ENCODE measurements around the gene DEFB132. TPM values are rescaled to one million over a fixed set of nuclear protein-coding genes. Genes with fewer than 3 reads are reported as not detected.

Gene DEFB132
- total RNA-seq, 2 donors from 2014 or later: not detected

GRCh38 chr20:272718-273117 is 15.2 kb downstream of the DEFB132 start:
- ATAC-seq (ENCODE audit: insufficient number of reproducible peaks, low FRiP score, low read depth): no peak
- Histone ChIP-seq H3K36me3 (peaks cover 9% of the 10 kb centered on the region), H3K27me3 (replicated peaks; ENCODE audit: insufficient read depth) (no peaks in the 10 kb centered on the region), H3K4me3 (no peak overlapping the region), H3K4me1 (ENCODE audit: control insufficient read depth in 1 of 2, low read depth in 2 of 2) (no peaks in the 10 kb centered on the region), H3K9me3 (no peaks in the 10 kb centered on the region), H3K27ac (no peak overlapping the region)
- TF ChIP-seq, protein P1, sequence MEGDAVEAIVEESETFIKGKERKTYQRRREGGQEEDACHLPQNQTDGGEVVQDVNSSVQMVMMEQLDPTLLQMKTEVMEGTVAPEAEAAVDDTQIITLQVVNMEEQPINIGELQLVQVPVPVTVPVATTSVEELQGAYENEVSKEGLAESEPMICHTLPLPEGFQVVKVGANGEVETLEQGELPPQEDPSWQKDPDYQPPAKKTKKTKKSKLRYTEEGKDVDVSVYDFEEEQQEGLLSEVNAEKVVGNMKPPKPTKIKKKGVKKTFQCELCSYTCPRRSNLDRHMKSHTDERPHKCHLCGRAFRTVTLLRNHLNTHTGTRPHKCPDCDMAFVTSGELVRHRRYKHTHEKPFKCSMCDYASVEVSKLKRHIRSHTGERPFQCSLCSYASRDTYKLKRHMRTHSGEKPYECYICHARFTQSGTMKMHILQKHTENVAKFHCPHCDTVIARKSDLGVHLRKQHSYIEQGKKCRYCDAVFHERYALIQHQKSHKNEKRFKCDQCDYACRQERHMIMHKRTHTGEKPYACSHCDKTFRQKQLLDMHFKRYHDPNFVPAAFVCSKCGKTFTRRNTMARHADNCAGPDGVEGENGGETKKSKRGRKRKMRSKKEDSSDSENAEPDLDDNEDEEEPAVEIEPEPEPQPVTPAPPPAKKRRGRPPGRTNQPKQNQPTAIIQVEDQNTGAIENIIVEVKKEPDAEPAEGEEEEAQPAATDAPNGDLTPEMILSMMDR (IDR thresholded peaks at IDR 0.05): no peak
- no peak for DNase-seq (ENCODE audit: low spot score)

DNA sequence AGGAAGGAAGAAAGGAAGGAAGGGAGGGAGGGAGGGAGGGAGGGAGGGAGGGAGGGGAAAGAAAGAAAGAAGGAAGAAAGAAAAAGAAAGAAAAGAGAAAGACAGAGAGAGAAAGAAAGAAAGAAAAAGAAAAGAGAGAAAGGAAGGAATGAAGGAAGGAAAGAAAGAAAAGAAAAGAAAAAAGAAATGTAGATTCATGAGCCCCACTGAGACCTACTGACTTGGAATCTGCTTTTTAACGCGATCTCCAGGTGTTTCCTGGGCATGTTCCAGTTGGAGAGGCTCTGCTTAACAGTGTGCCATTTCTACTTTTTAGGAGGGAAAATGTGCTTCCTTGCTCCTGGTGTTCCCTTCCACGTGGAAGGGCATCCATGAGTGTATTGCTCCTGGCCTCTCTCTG is 16.4 kb downstream of the DEFB132 start:
- TF ChIP-seq, protein P1 (IDR thresholded peaks at IDR 0.05): no peak
- no peaks in the 10 kb centered on the region for H3K9me3 ChIP-seq
- H3K36me3 ChIP-seq: peaks cover 9% of the 10 kb centered on the region
- no peaks in the 10 kb centered on the region for H3K4me1 ChIP-seq (ENCODE audit: control insufficient read depth in 1 of 2, low read depth in 2 of 2)
- H3K4me3 ChIP-seq: no peak overlapping the region
- H3K27ac ChIP-seq: no peak overlapping the region
- no peak for DNase-seq (ENCODE audit: low spot score)
- ATAC-seq (ENCODE audit: insufficient number of reproducible peaks, low FRiP score, low read depth): no peak
- no peaks in the 10 kb centered on the region for H3K27me3 ChIP-seq (replicated peaks; ENCODE audit: insufficient read depth)

- H3K27me3 ChIP-seq (replicated peaks; ENCODE audit: insufficient read depth): no peaks in the 10 kb centered on the region
- no peak for ATAC-seq (ENCODE audit: insufficient number of reproducible peaks, low FRiP score, low read depth)
- H3K9me3 ChIP-seq: no peaks in the 10 kb centered on the region
- no peak overlapping the region for H3K27ac ChIP-seq
- no peaks in the 10 kb centered on the region for H3K4me1 ChIP-seq (ENCODE audit: control insufficient read depth in 1 of 2, low read depth in 2 of 2)
- peaks cover 9% of the 10 kb centered on the region for H3K36me3 ChIP-seq
- no peak overlapping the region for H3K4me3 ChIP-seq
- TF ChIP-seq, protein P1 (IDR thresholded peaks at IDR 0.05): no peak
- no peak for DNase-seq (ENCODE audit: low spot score)
Observed at GRCh38 chr20:275791-276190, 18.3 kb downstream of the DEFB132 start.

DNA sequence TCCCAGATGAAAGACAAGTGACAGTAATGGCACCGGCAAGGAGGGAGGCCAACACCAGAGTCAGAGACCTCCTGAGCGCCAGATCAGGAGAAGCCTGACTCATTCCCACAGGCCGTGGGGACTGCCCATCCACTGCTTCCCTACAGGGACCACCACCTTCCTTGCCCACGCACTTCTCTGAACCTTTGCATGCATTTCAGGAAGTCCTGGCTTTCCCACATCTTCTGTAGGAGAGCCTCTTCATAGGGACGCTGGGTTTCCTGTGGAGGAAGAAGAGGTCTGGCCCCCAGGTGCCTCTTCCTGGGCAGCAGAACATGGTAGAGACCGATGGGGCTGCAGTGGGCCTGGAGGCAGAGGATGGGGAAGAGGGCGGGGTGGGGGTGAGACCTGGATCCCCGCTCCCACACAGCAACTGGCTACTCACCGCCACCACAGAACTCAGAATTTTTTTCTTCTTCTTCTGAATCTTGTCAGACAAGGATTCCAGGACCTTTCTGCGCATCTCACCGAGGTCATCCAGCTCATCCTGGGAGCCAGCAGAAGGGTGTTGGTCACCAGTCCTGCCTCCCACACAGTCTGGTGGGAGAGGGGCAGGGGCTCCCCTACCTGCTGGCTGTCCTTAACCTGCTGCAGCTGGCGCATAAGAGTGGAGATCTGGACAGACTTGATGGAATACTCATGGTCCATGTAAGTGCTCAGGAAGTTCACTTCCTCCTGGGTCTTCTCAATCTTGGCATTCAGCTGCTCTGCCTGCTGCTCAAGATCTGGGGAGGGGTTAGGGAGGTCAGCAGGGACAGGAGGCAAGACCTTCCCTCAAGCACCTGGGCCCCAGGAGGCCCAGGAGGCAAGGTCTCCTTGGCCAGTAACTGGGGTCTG is 19.3 kb downstream of the DEFB132 start:
- TF ChIP-seq, protein P1 (IDR thresholded peaks at IDR 0.05): no peak
- DNase-seq (ENCODE audit: low spot score): no peak

GRCh38 chr20:277496-277781 is 19.9 kb downstream of the DEFB132 start:
- no peak for ATAC-seq (ENCODE audit: insufficient number of reproducible peaks, low FRiP score, low read depth)
- Histone ChIP-seq H3K36me3 (peaks cover 9% of the 10 kb centered on the region), H3K27me3 (replicated peaks; ENCODE audit: insufficient read depth) (no peaks in the 10 kb centered on the region), H3K9me3 (no peaks in the 10 kb centered on the region), H3K4me3 (no peak overlapping the region), H3K4me1 (ENCODE audit: control insufficient read depth in 1 of 2, low read depth in 2 of 2) (no peaks in the 10 kb centered on the region), H3K27ac (no peak overlapping the region)
- no peak for DNase-seq (ENCODE audit: low spot score)
- TF ChIP-seq, protein P1 (IDR thresholded peaks at IDR 0.05): no peak

More for the DNA sequence above, 19.3 kb downstream of the DEFB132 start:
- no peak for ATAC-seq (ENCODE audit: insufficient number of reproducible peaks, low FRiP score, low read depth)
- peaks cover 9% of the 10 kb centered on the region for H3K36me3 ChIP-seq
- H3K9me3 ChIP-seq: no peaks in the 10 kb centered on the region
- H3K4me3 ChIP-seq: no peak overlapping the region
- no peaks in the 10 kb centered on the region for H3K27me3 ChIP-seq (replicated peaks; ENCODE audit: insufficient read depth)
- H3K27ac ChIP-seq: no peak overlapping the region
- no peaks in the 10 kb centered on the region for H3K4me1 ChIP-seq (ENCODE audit: control insufficient read depth in 1 of 2, low read depth in 2 of 2)
